GM19193 (cell line): ENCODE data around the gene WDR70.

Source experiments
- POLR2A ChIP-seq: IDR thresholded peaks from 4 replicates; pipeline ENCODE4 v1.6.1; 2011; ENCODE audit not compliant: insufficient read depth, insufficient read length; ENCODE audit errors: extremely low read depth

The WDR70 gene

GRCh38 chr5:37703841-37704241, 324.7 kb downstream of the WDR70 start:
- TF ChIP-seq POLR2A: no peak

DNA sequence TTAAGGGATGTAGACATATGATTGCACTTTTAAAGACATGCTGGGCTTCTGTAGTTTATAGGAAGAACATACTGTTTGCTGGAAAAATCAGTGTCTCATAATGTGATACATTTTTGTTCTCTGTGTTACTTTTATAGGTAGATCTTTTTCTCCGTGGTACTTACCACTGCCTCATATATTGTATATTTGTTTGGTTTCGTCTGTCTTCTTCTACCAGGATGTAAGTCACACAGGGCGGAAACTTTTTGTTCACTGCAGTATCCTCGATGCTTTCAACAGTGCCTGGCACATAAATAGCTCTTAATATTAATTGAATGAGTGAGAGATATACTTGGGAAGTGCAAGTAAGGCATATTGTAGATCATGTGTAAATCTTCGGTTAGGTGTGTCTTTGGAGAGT, 325.3 kb downstream of the WDR70 start:
- no peak for TF ChIP-seq POLR2A

DNA sequence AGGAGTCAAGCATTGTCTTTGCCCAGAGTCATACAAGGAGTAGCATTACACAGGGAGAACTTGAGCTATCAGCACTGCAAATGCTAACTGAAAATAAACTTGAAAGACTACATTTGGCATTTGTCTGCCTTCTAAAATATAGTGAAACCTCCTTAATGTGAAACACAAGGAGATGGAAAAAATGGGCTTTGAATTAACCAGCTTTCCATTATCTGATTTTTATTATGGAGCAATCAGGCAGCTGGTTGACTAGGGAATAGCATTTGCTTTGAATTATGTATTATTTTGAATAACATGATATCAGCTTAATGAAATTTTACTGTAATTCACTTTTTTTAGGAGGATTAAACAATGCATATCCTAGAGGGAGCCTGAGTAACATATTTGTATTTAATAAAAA, 329.9 kb downstream of the WDR70 start:
- TF ChIP-seq POLR2A: no peak

- no peak for TF ChIP-seq POLR2A
These were observed 331.8 kb downstream of the WDR70 start for GRCh38 chr5:37710965-37711364.

DNA sequence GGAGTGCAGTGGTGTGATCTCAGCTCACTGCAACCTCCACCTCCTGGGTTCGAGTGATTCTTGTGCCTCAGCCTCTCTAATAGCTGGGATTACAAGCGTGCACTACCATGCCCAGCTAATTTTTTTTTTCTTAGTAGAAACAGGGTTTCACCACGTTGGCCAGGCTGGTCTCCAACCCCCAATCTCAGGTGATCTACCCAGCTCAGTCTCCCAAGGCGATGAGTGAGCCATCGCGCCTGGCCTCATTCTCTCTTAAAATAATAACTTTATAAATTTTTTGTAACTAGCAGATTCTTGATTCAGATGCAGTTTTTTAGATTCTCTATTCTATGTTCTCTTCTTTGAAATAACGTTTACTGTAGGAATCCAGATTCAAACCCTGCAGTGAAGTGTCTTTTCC, 333.6 kb downstream of the WDR70 start:
- TF ChIP-seq POLR2A: no peak

- TF ChIP-seq POLR2A: no peak
These were observed 335.6 kb downstream of the WDR70 start for GRCh38 chr5:37714756-37715155.

GRCh38 chr5:37715361-37715760, 336.2 kb downstream of the WDR70 start:
- no peak for TF ChIP-seq POLR2A

DNA sequence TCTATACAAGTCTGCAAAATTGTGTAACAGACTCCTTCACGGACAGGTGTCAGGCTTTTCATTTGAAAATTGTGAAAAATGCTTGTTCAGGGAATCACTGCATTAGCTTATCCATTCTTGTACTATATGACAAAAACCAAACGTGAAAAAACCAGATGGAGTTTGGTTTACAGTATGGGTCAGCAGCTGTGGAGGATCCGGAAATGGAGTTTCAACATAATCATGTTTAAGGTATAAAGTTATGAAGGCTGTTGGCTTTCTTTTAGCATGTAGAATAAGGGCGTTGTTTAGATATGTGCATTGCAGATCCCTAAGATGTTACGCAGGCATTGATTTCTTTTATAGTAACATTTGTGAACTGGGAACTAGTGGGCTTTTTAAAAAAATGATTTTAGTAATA, 336.9 kb downstream of the WDR70 start:
- no peak for TF ChIP-seq POLR2A

DNA sequence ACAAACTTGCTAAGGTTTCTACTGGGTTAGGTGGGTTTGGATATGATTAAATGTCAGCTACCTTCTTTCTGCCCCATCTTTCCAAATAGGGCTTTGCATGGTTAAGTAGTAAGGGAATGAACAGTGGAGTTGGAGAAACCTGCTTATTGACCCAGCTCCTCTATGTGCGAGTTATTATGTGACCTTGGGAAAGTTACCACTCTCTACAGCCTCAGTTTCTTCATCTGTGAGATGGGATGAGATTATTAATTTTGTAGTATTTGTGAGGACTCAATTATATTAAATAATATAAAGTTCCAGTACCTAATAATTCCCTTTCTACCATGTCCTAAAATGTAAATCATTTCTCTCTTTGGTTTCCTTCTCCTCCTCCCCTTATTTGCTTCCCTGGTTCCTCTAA, 337.3 kb downstream of the WDR70 start:
- no peak for TF ChIP-seq POLR2A

- no peak for TF ChIP-seq POLR2A
These were observed 338.1 kb downstream of the WDR70 start for GRCh38 chr5:37717276-37717612.

DNA sequence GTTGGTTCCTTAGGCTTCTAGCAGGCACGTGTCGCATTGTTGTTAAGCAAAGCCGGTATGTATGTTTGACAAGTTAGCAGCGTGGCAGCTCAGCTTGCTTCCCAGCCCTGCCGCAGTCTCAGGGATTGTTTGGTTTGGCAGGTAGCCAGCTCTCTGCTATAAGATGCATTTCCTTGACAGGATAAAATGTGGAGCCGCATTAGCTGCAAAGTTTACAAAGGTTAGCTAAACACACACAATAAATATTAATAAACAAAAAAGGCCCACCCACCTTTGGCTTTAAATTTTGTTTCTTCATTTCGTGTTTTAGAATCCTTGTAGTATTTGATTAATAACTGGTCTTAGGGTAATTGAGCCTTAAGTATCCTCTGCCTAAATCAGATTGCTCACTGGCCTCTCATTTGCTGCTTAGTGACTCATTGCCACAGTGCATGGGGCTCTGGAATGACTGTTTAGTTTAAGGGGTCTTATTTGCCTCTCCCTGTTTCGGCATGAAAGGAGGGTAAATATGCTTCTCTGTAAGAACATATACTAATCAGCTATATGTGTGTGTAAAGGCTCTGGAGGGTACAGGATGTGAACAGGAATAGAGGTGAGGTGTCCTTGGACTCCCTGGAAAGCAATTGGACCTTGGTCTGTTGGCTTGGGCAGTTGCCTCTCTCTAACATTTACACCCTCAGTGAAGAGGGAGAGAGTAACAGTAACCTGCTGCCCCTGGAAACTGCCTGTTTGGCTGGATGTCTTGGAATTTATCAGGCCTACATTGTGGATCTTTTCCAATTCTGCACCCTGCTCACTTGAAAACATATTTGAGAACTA, 338.7 kb downstream of the WDR70 start:
- no peak for TF ChIP-seq POLR2A

DNA sequence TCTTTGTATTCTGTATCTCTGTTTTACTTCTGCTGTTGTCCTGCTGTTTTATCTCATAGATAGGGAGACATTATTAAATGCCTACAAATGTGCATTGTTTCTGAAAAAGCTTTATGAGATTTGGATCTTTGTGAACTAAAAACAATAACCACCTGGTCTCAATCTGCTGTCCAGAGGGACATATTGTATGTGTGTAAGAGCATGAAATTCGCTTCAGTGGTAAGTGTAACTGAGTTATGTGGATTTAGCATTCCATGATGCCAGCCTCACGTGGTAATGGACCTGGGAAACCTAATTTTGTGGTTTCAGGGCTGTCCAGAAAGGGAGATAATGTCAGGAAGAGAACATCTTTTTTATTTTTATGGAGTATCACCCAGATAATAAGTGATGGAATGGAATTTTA, 341.4 kb downstream of the WDR70 start:
- TF ChIP-seq POLR2A: no peak

DNA sequence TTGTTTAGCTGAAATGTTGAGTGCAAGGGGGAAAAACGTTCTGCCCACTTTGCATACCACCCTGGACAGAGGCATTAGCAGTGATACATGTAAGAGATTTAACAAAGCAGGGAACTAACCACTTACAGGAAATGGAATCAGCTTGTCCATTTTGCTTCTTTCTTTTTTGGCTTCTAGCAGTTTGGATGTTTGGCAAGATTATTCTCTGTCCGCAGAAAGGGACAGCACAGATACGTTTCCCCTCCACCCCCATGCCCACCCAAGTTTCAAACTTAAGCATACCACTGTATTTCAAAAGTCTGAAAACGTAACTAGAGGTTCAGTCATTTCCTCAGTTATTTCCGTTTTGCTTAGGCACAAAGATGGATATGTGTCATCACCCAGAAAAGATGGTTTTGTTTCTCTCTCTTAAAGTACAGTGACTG, 342.3 kb downstream of the WDR70 start:
- TF ChIP-seq POLR2A: no peak

GRCh38 chr5:37722236-37723161, 343.4 kb downstream of the WDR70 start:
- TF ChIP-seq POLR2A: no peak

- TF ChIP-seq POLR2A: no peak
These were observed 344.2 kb downstream of the WDR70 start for GRCh38 chr5:37723162-37723961.

- TF ChIP-seq POLR2A: no peak
These were observed 345.4 kb downstream of the WDR70 start for GRCh38 chr5:37724395-37725125.
